Measurements from ENCODE around the gene AP3M1.

DNA sequence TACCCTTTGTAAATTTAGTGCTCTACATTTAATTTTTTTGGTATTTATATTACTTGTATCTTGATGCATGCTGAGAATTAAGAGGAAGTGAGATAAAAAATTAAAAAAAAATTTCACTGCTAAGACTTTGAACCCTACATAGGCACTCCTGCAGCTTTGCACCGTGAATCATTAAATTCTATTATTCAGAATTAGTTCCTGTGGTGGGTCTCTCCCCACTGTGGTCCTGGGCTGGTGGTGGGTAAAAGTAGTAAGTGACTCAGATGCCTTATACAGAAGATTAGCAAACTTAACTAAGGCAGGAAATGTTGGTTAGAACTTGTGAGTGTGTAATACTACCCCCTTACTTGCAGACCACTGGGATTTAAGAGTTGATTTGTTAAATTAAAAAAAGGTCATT lies 72.6 kb downstream of the AP3M1 start:
- TF ChIP-seq, protein P1, sequence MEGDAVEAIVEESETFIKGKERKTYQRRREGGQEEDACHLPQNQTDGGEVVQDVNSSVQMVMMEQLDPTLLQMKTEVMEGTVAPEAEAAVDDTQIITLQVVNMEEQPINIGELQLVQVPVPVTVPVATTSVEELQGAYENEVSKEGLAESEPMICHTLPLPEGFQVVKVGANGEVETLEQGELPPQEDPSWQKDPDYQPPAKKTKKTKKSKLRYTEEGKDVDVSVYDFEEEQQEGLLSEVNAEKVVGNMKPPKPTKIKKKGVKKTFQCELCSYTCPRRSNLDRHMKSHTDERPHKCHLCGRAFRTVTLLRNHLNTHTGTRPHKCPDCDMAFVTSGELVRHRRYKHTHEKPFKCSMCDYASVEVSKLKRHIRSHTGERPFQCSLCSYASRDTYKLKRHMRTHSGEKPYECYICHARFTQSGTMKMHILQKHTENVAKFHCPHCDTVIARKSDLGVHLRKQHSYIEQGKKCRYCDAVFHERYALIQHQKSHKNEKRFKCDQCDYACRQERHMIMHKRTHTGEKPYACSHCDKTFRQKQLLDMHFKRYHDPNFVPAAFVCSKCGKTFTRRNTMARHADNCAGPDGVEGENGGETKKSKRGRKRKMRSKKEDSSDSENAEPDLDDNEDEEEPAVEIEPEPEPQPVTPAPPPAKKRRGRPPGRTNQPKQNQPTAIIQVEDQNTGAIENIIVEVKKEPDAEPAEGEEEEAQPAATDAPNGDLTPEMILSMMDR (conservative IDR thresholded peaks at IDR 0.05; ENCODE audit: low read length), result no peak
- TF ChIP-seq EZH2phosphoT487 (IDR thresholded peaks at IDR 0.05; ENCODE audit: borderline replicate concordance), result no peak

Data from Loucy (cell line).